Measurements from ENCODE around the gene DNAJB8.

DNA sequence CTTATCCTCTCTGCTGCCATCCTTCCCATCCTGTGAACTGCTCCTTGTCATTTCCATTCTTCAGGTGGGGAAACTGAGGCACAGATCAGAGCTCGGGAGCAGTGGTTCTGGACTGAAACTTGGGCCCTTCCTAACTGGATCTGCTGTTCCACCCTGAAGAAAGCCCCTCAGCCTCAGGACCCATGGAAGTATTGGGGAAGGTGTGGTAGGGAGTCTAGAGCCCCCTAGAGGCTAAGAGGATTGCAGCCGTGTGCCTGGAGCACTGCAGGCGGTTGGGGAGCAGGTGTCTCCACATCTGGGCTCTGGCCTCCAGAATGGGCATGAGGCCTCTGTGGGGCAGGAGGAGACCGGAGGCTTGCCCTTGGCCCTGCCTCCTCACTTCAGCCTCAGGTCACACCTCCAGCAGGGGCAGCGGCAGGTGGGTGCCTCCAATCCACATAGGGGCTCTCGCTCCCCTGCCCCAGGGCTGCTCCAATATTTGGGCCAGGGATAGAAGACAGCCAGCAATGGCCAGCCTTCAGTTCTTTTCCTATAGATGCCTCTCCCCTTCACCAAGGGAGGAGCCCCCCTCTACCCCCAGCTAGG, 28.1 kb downstream of the DNAJB8 start:
- TF ChIP-seq, protein P1, sequence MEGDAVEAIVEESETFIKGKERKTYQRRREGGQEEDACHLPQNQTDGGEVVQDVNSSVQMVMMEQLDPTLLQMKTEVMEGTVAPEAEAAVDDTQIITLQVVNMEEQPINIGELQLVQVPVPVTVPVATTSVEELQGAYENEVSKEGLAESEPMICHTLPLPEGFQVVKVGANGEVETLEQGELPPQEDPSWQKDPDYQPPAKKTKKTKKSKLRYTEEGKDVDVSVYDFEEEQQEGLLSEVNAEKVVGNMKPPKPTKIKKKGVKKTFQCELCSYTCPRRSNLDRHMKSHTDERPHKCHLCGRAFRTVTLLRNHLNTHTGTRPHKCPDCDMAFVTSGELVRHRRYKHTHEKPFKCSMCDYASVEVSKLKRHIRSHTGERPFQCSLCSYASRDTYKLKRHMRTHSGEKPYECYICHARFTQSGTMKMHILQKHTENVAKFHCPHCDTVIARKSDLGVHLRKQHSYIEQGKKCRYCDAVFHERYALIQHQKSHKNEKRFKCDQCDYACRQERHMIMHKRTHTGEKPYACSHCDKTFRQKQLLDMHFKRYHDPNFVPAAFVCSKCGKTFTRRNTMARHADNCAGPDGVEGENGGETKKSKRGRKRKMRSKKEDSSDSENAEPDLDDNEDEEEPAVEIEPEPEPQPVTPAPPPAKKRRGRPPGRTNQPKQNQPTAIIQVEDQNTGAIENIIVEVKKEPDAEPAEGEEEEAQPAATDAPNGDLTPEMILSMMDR (IDR thresholded peaks at IDR 0.05; ENCODE audit: low read depth, low read length), result peak; percentile 70
- TF ChIP-seq POLR2A (IDR thresholded peaks at IDR 0.05; ENCODE audit: extremely low read depth, insufficient read length), result no peak
- TF ChIP-seq, protein P2, sequence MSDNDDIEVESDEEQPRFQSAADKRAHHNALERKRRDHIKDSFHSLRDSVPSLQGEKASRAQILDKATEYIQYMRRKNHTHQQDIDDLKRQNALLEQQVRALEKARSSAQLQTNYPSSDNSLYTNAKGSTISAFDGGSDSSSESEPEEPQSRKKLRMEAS (IDR thresholded peaks at IDR 0.05; ENCODE audit: low read depth, low read length), result no peak
- TF ChIP-seq MYC (IDR thresholded peaks at IDR 0.05; ENCODE audit: low read depth, low read length), result no peak

All from NB4 (cell line).